K562 (cell line): ENCODE measurements around the gene CCSER1. TPM values are rescaled to one million over a fixed set of nuclear protein-coding genes. Genes with fewer than 3 reads are reported as not detected.
"Not testable (repeated sequence)": the region's sequence is repeated elsewhere in the genome, so short reads cannot be mapped to it uniquely, and the experiment has no call there.

Source experiments
- ATAC-seq: fragments of 200-7000 bp; cut with Tn5 transposase; 3 replicates; pipeline ENCODE4 v1.9.1; 2020; ENCODE audit warnings: moderate library complexity
- BruUV-seq: library from RNA; stranded (reverse); fragments of 400-500 nt; replicated peaks from 2 replicates; lab custom pipeline; 2021; lab: Mats Ljungman, UMichigan
- CTCF ChIA-PET: fragments of 300-600 bp; formaldehyde crosslinking; extraction: SDS; loops from one replicate; lab custom pipeline; 2021; ENCODE audit warnings: low intra/inter-chr PET ratio; lab: Yijun Ruan, JAX
- POLR2A ChIA-PET: fragments of 300-600, 350-650 bp; sonication (Branson Sonifier 250); formaldehyde crosslinking; extraction: SDS; loops from one replicate; lab custom pipeline; 2021; ENCODE audit warnings: antibody characterized with exemption, inconsistent platforms; lab: Yijun Ruan, JAX
- DNase-seq, 4 experiments: peaks; one replicate each; pipeline versions ENCODE4 v3.0.0 to v3.0.0-alpha.2; 2011 to 2018; ENCODE audit warnings: low spot score in 3 of 4, mixed read lengths in 3 of 4; ENCODE audit errors: extremely low read depth in 1 of 4
- FAIRE-seq: peaks from 2 replicates; lab custom pipeline; 2011; peaks lifted over from hg19 to GRCh38; lab: Jason Lieb, UNC
- H2AFZ ChIP-seq: 2 replicates; pipeline ENCODE4 v1.6.0; 2011; ENCODE audit warnings: low read depth, low read length, control low read depth, inconsistent platforms
- H3K27ac ChIP-seq: fragments of 200-600 bp; 3 replicates; pipeline ENCODE4 v1.8.0; 2011; ENCODE audit warnings: low read depth, mild to moderate bottlenecking, control low read depth, inconsistent platforms, low read length, moderate library complexity, mixed read lengths; ENCODE audit errors: extremely low read depth
- H3K27me3 ChIP-seq, 2 experiments: fragments of 300-600 bp in 1 of 2; 2 replicates in 1 of 2; 3 replicates in 1 of 2; pipeline versions ENCODE4 v1.6.0 to v1.8.0; 2011; ENCODE audit warnings: inconsistent platforms in 2 of 2, low read length in 2 of 2, mild to moderate bottlenecking in 1 of 2, mixed read lengths in 1 of 2, moderate library complexity in 1 of 2; ENCODE audit not compliant: control insufficient read depth in 2 of 2, insufficient read depth in 2 of 2
- H3K36me3 ChIP-seq: fragments of 300-600 bp; 3 replicates; pipeline ENCODE4 v1.8.0; 2011; ENCODE audit warnings: mild to moderate bottlenecking, low read length, inconsistent platforms; ENCODE audit not compliant: control insufficient read depth, insufficient read depth
- H3K4me1 ChIP-seq, 2 experiments: fragments of 200-600 bp in 1 of 2; replicated peaks in 1 of 2; 2 replicates in 1 of 2; 3 replicates in 1 of 2; pipeline versions ENCODE4 v1.5.1 to v1.8.0; 2011; ENCODE audit warnings: inconsistent platforms in 2 of 2, low read length in 2 of 2, mild to moderate bottlenecking in 1 of 2, mixed read lengths in 1 of 2, moderate library complexity in 1 of 2; ENCODE audit not compliant: control insufficient read depth in 2 of 2, insufficient read depth in 2 of 2
- H3K4me2 ChIP-seq: 2 replicates; pipeline ENCODE4 v1.6.1; 2011; ENCODE audit warnings: low read length, control low read depth, inconsistent platforms, mixed read lengths; ENCODE audit not compliant: insufficient read depth
- H3K4me3 ChIP-seq: fragments of 200-600 bp; sonication (generic), shearing (Covaris generic); 2 replicates; pipeline ENCODE4 v1.5.1; 2016; ENCODE audit warnings: control low read depth, inconsistent platforms
- H3K79me2 ChIP-seq: fragments of 200-600 bp; 3 replicates; pipeline ENCODE4 v1.8.0; 2011; ENCODE audit warnings: low read length, inconsistent platforms; ENCODE audit not compliant: control insufficient read depth, insufficient read depth
- H3K9ac ChIP-seq, 2 experiments: 2 replicates each; pipeline versions ENCODE4 v1.6.0 to v1.6.1; 2011; ENCODE audit warnings: low read depth in 2 of 2, low read length in 2 of 2, control low read depth in 1 of 2, inconsistent platforms in 1 of 2, mild to moderate bottlenecking in 1 of 2, mixed read lengths in 1 of 2; ENCODE audit not compliant: insufficient read depth in 1 of 2
- H3K9me1 ChIP-seq: one replicate; pipeline ENCODE4 v1.6.0; 2011; ENCODE audit warnings: inconsistent platforms, mild to moderate bottlenecking, low read length, moderate library complexity; ENCODE audit not compliant: control insufficient read depth, insufficient read depth
- H3K9me3 ChIP-seq: replicated peaks from 2 replicates; pipeline ENCODE4 v1.5.1; 2011; ENCODE audit warnings: low read depth, low read length, inconsistent platforms; ENCODE audit not compliant: control insufficient read depth, insufficient read depth
- H4K20me1 ChIP-seq: replicated peaks from 2 replicates; pipeline ENCODE4 v1.6.1; 2011; ENCODE audit warnings: low read length, inconsistent platforms, mixed read lengths; ENCODE audit not compliant: control insufficient read depth, insufficient read depth
- NKRF ChIP-seq: fragments of 450-650 bp; IDR thresholded peaks from 2 replicates; pipeline ENCODE4 v1.6.1; 2016; ENCODE audit warnings: borderline replicate concordance
- TCFL5 ChIP-seq: fragments of 250-450 bp; sonication (Bioruptor Pico); conservative IDR thresholded peaks from 2 replicates; pipeline ENCODE4 v1.6.1; 2021; ENCODE audit warnings: mild to moderate bottlenecking, moderate library complexity, matching md5 sums
- WGBS: fragments of 100-300 bp; shearing (Covaris generic); methylation state at CpG from one replicate; pipeline ENCODE4 v1.1.6; 2016; ENCODE audit warnings: low coverage, mixed read lengths; ENCODE audit not compliant: insufficient coverage; ENCODE audit errors: missing lambda C conversion rate; 5-methylcytosine and 5-hydroxymethylcytosine counted together
- in situ Hi-C: fragments of 300-500 bp; cut with MboI; formaldehyde crosslinking; loops from 4 replicates; pipeline ENCODE4 v1.15.0; 2018; ENCODE audit warnings: inconsistent platforms, mixed read lengths
- intact Hi-C: fragments of 100-400 bp; cut with micrococcal nuclease; formaldehyde crosslinking; loops from 2 replicates; pipeline ENCODE4 v1.14.2; 2022
- polyA plus RNA-seq, 8 experiments: library from polyadenylated mRNA; depleted of rRNA in 4 of 8; stranded (reverse) in 5 of 8; unstranded in 3 of 8; fragments of >200 nt; fragmentation: Nextera tagmentation in 2 of 8; fragmentation: Illumina TruSeq in 1 of 8; extraction: Ambion mirVana in 2 of 8; extraction: Trizol in 1 of 8; gene quantifications; 2 replicates each; pipeline versions ENCODE4 v1.2.1 to v1.2.3, GENCODE V29; 2011 to 2014; ENCODE audit warnings: inconsistent platforms in 1 of 8, missing spikeins in 1 of 8
- total RNA-seq, 7 experiments: library from RNA; depleted of rRNA in 6 of 7; stranded (reverse); fragments of >200 nt in 6 of 7; fragmentation: Illumina TruSeq in 2 of 7; extraction: Trizol in 2 of 7; gene quantifications; 2 replicates each; pipeline versions ENCODE4 v1.2.1 to v1.2.3, GENCODE V29; 2011 to 2021; ENCODE audit warnings: low replicate concordance in 1 of 7
- TF ChIP-seq, protein P1 (sequence below): fragments of 450-650 bp; formaldehyde crosslinking; IDR thresholded peaks from 2 replicates; pipeline ENCODE4 v1.4.0; 2022; ENCODE audit warnings: missing genetic modification characterization

The CCSER1 gene
- total and polyA plus RNA-seq, 9 of the 15 experiments (the other 6 are each of a cell fraction or from before 2014, with no cell fraction given): not detected

GRCh38 chr4:90306810-90307209 lies 179.6 kb downstream of the CCSER1 start (continued):
- no peak for TF ChIP-seq NKRF
- TF ChIP-seq TCFL5: no peak
- TF ChIP-seq, protein P1, sequence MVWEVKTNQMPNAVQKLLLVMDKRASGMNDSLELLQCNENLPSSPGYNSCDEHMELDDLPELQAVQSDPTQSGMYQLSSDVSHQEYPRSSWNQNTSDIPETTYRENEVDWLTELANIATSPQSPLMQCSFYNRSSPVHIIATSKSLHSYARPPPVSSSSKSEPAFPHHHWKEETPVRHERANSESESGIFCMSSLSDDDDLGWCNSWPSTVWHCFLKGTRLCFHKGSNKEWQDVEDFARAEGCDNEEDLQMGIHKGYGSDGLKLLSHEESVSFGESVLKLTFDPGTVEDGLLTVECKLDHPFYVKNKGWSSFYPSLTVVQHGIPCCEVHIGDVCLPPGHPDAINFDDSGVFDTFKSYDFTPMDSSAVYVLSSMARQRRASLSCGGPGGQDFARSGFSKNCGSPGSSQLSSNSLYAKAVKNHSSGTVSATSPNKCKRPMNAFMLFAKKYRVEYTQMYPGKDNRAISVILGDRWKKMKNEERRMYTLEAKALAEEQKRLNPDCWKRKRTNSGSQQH: no peak
- TF ChIP-seq, all 486 proteins: peak for 0

DNA sequence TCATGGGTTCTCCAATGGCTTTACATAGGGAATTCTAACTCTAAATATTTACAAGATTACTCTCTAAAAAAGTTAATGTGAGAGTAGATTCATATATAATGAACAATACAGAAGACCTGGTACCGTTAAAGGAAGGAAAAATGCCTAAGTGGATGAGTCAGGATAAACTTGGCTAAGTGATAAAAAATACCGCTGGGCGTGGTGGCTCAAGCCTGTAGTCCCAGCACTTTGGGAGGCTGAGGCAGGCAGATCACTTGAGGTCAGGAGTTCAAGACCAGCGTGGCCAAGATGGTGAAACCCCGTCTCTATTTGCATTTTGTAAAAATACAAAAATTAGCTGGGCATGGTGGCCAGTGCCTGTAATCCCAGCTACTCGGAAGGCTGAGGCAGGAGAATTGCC lies 189.9 kb downstream of the CCSER1 start:
- H3K27me3 ChIP-seq, FAIRE-seq, ATAC-seq, POLR2A ChIA-PET, H3K27ac ChIP-seq, H4K20me1 ChIP-seq, H3K79me2 ChIP-seq, intact Hi-C loops, BruUV-seq, H3K9ac ChIP-seq, H3K4me3 ChIP-seq, in situ Hi-C loops, DNase-seq, H2AFZ ChIP-seq, H3K4me2 ChIP-seq, H3K36me3 ChIP-seq, H3K9me3 ChIP-seq, H3K4me1 ChIP-seq, H3K9me1 ChIP-seq, CTCF ChIA-PET: not testable (repeated sequence)
- 3% methylated on average over 6 of the region's 6 CpGs for WGBS
